Sigmoid colon (tissue), 7 donors: ENCODE results near the gene GLS. TPM values are rescaled to one million over a fixed set of nuclear protein-coding genes. Genes with fewer than 3 reads are reported as not detected.
A peak's percentile ranks its signal among the peaks of the same experiment; 100 is the strongest.
"Not testable (repeated sequence)": the region's sequence is repeated elsewhere in the genome, so short reads cannot be mapped to it uniquely, and the experiment has no call there.

ENCODE experiments used
- DNase-seq: peaks from one replicate; pipeline ENCODE4 v3.0.0-alpha.2; 2019
- H3K27ac ChIP-seq, 4 donors: fragments of 200-600 bp; sonication (generic); one replicate each; pipeline ENCODE4 v1.5.1; 2016 to 2019; ENCODE audit warnings: mild to moderate bottlenecking in 1 of 4
- H3K27me3 ChIP-seq, 3 donors: fragments of 200-600 bp; sonication (generic); one replicate each; pipeline ENCODE4 v1.5.1; 2019; ENCODE audit warnings: mild to moderate bottlenecking in 1 of 3
- H3K36me3 ChIP-seq, 4 donors: fragments of 200-600 bp; sonication (generic); one replicate each; pipeline ENCODE4 v1.5.1; 2016 to 2019
- H3K4me1 ChIP-seq, 4 donors: fragments of 200-600 bp; sonication (generic); one replicate each; pipeline ENCODE4 v1.5.1; 2017 to 2019
- H3K4me3 ChIP-seq, 4 donors: fragments of 200-600 bp; sonication (generic); one replicate each; pipeline ENCODE4 v1.5.1; 2017 to 2019; ENCODE audit warnings: mild to moderate bottlenecking in 2 of 4, moderate library complexity in 1 of 4
- H3K9me3 ChIP-seq, 4 donors: fragments of 200-600 bp in 3 of 4; sonication (generic) in 3 of 4; one replicate each; pipeline versions ENCODE4 v1.5.1 to v1.6.1; 2013 to 2019
- EP300 ChIP-seq, 4 donors: sonication (generic); formaldehyde crosslinking; IDR thresholded peaks; one replicate each; pipeline ENCODE4 v1.6.1; 2017; ENCODE audit warnings: antibody characterized with exemption in 4 of 4
- POLR2A ChIP-seq, 2 donors: fragments of 450-650 bp; IDR thresholded peaks; one replicate each; pipeline ENCODE4 v1.6.1; 2016; ENCODE audit warnings: antibody characterized with exemption in 2 of 2, mild to moderate bottlenecking in 2 of 2, moderate library complexity in 2 of 2
- POLR2AphosphoS5 ChIP-seq, 4 donors: sonication (generic); formaldehyde crosslinking; IDR thresholded peaks; one replicate each; pipeline ENCODE4 v1.6.1; 2017; ENCODE audit warnings: antibody characterized with exemption in 4 of 4
- WGBS, 2 donors: extraction: QIAGEN DNeasy Blood & Tissue Kit; methylation state at CpG; one replicate each; pipeline ENCODE4 v1.1.7; 2013; 5-methylcytosine and 5-hydroxymethylcytosine counted together
- intact Hi-C: fragments of 100-400 bp; cut with DNase I; formaldehyde crosslinking; loops from one replicate; pipeline ENCODE4 v1.15.1; 2023
- polyA plus RNA-seq, 3 donors: library from polyadenylated mRNA; stranded (reverse); fragments of 200-250 nt; gene quantifications; one replicate each; pipeline ENCODE4 v1.2.3, GENCODE V29; 2013
- total RNA-seq, 4 donors: library from RNA; depleted of rRNA; stranded (reverse); fragments of >200 nt; gene quantifications; one replicate each; pipeline ENCODE4 v1.1.0, GENCODE V29; 2016
- TF ChIP-seq, protein P1 (sequence below), 4 experiments: fragments of 450-650 bp in 3 of 4; fragments of 200-600 bp in 1 of 4; IDR thresholded peaks; one replicate each; pipeline ENCODE4 v1.5.1; 2016 to 2019; ENCODE audit warnings: antibody characterized with exemption in 4 of 4, mild to moderate bottlenecking in 3 of 4, moderate library complexity in 2 of 4
- donor health status: healthy with polysubstance abuse.
- donor health status: Bipolar disorder and iron deficiency.
- donor health status: healthy.

The GLS gene
- total and polyA plus RNA-seq, 7 donors: 15.0 to 139 (median 87.1) TPM

GRCh38 chr2:190867212-190867611 lies 13.4 kb upstream of the GLS start:
- H3K4me3 ChIP-seq: no peak overlapping the region

DNA sequence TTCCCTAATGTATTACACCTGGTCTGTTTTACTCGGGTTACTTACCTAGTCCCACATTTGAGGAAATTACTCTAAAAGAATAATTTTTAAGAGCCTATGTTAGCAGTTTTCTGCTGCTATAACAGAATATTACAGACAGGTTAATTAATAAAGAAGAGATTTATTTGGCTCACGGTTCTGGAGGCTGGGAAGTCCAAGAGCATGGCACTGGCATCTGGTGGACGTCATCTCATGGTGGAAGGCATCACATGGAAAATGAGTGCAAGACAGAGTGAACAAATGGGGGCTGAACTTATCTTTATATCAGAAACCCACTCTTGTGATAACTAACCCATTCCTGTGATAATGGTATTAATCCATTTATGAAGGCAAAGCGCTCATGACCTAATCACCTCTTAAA lies 12.8 kb upstream of the GLS start:
- no peak for DNase-seq
- WGBS, 2 donors: 95% methylated on average over 4 of the region's 4 CpGs
- H3K36me3 ChIP-seq: no peaks in the 10 kb centered on the region
- H3K27me3 ChIP-seq: no peaks in the 10 kb centered on the region
- H3K9me3 ChIP-seq: no peaks in the 10 kb centered on the region
- H3K27ac ChIP-seq: peak overlapping the region in 2 of 4 donors; percentile 48 to 68
- peaks cover 0 to 22% (median 19%) of the 10 kb centered on the region in 4 donors for H3K4me1 ChIP-seq
- intact Hi-C loops: no loop called here
- TF ChIP-seq POLR2A (IDR thresholded peaks at IDR 0.05) (no peak), POLR2AphosphoS5 (IDR thresholded peaks at IDR 0.05) (no peak)
- TF ChIP-seq, protein P1, sequence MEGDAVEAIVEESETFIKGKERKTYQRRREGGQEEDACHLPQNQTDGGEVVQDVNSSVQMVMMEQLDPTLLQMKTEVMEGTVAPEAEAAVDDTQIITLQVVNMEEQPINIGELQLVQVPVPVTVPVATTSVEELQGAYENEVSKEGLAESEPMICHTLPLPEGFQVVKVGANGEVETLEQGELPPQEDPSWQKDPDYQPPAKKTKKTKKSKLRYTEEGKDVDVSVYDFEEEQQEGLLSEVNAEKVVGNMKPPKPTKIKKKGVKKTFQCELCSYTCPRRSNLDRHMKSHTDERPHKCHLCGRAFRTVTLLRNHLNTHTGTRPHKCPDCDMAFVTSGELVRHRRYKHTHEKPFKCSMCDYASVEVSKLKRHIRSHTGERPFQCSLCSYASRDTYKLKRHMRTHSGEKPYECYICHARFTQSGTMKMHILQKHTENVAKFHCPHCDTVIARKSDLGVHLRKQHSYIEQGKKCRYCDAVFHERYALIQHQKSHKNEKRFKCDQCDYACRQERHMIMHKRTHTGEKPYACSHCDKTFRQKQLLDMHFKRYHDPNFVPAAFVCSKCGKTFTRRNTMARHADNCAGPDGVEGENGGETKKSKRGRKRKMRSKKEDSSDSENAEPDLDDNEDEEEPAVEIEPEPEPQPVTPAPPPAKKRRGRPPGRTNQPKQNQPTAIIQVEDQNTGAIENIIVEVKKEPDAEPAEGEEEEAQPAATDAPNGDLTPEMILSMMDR (IDR thresholded peaks at IDR 0.05): no peak
- no peak overlapping the region for H3K4me3 ChIP-seq

More at GRCh38 chr2:190867212-190867611, 13.4 kb upstream of the GLS start:
- Histone ChIP-seq H3K9me3 (no peaks in the 10 kb centered on the region), H3K27me3 (no peaks in the 10 kb centered on the region), H3K27ac (peak overlapping the region; percentile 5 to 68 (median 44)), H3K4me1 (peaks cover 0 to 22% (median 19%) of the 10 kb centered on the region in 4 donors), H3K36me3 (no peaks in the 10 kb centered on the region)
- no peak for DNase-seq
- intact Hi-C loops: no loop called here
- TF ChIP-seq, protein P1 (IDR thresholded peaks at IDR 0.05): no peak
- TF ChIP-seq POLR2AphosphoS5 (IDR thresholded peaks at IDR 0.05) (no peak), POLR2A (IDR thresholded peaks at IDR 0.05) (no peak), EP300 (IDR thresholded peaks at IDR 0.05) (no peak)
- WGBS, 2 donors: 77% methylated on average over 2 of the region's 2 CpGs

GRCh38 chr2:190869721-190870120 lies 10.9 kb upstream of the GLS start:
- WGBS, 2 donors: 94 to 96% methylated on average over 5 of the region's 5 CpGs
- intact Hi-C loops: no loop called here
- TF ChIP-seq, protein P1 (IDR thresholded peaks at IDR 0.05): no peak
- no peak for TF ChIP-seq POLR2AphosphoS5 (IDR thresholded peaks at IDR 0.05)
- H3K4me1 ChIP-seq: peaks cover 0 to 8% (median 5%) of the 10 kb centered on the region in 4 donors
- no peaks in the 10 kb centered on the region for H3K9me3 ChIP-seq
- no peaks in the 10 kb centered on the region for H3K36me3 ChIP-seq
- H3K4me3 ChIP-seq: no peak overlapping the region
- no peak overlapping the region for H3K27ac ChIP-seq
- DNase-seq: no peak
- no peaks in the 10 kb centered on the region for H3K27me3 ChIP-seq

DNA sequence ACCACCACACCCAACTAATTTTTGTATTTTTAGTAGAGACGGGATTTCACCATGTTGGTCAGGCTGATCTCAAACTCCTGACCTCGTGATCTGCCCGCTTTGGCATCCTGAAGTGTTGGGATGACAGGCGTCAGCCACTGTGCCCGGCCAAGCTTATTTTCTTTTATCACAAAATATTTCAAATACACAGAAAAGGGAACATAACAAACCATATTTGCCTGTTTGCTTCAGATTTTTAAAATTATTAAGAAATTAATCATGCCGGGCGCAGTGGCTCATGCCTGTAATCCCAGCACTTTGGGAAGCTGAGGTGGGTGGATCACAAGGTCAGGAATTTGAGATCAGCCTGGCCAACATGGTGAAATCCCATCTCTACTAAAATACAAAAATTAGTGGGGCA lies 7.2 kb upstream of the GLS start:
- H3K27ac ChIP-seq, H3K9me3 ChIP-seq, H3K27me3 ChIP-seq, intact Hi-C loops, H3K36me3 ChIP-seq, H3K4me3 ChIP-seq, DNase-seq, H3K4me1 ChIP-seq: not testable (repeated sequence)
- 96 to 98% methylated on average over 7 of the region's 7 CpGs for WGBS, 2 donors

DNA sequence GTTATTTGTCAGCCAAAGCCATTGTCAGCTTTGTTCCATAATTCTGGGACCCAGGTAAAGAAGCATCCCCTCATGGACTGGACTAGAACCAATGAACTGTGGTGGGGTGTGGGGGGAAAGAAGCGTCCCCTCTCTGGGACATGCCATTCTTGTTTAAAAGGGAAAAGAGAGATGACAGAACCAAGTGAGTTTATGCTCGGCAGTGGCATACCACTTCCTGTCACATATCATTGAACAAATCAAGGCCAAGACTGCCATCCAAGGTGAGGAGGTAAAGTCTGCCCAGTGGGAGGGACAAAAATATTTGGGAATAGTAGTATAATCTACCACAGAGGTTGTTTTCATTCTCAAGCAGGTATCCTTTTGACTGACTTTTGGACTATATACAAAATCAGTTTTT lies 4.7 kb upstream of the GLS start:
- DNase-seq: no peak
- 51 to 83% methylated on average over 2 of the region's 2 CpGs for WGBS, 2 donors
- TF ChIP-seq, protein P1 (IDR thresholded peaks at IDR 0.05): no peak
- TF ChIP-seq POLR2AphosphoS5 (IDR thresholded peaks at IDR 0.05) (no peak), POLR2A (IDR thresholded peaks at IDR 0.05) (no peak), EP300 (IDR thresholded peaks at IDR 0.05) (no peak)
- Histone ChIP-seq H3K4me3 (no peak overlapping the region), H3K27me3 (no peaks in the 10 kb centered on the region), H3K36me3 (no peaks in the 10 kb centered on the region), H3K4me1 (peaks cover 0 to 6% (median 5%) of the 10 kb centered on the region in 4 donors), H3K27ac (no peak overlapping the region), H3K9me3 (no peaks in the 10 kb centered on the region)
- intact Hi-C loops: no loop called here
